Common myeloid progenitor, CD34-positive (primary cell): ENCODE measurements around the gene UBR4.

Experiments used
- CTCF ChIA-PET: fragments of 350-600 bp; sonication (Branson Sonifier 250); formaldehyde crosslinking; loops from one replicate; lab custom pipeline; 2021; ENCODE audit warnings: antibody characterized with exemption; lab: Charles Lee
- POLR2A ChIA-PET: fragments of 350-600 bp; sonication (Branson Sonifier 250); formaldehyde crosslinking; loops from one replicate; lab custom pipeline; 2021; ENCODE audit warnings: antibody characterized with exemption; lab: Charles Lee
- DNase-seq, 3 donors: peaks; one replicate each; pipeline versions ENCODE4 v3.0.0 to v3.0.0-alpha.2; 2013
- H3K27ac ChIP-seq, 2 experiments: 1 replicate in 1 of 2; 2 replicates in 1 of 2; pipeline ENCODE4 v1.7.0; 2013; ENCODE audit warnings: inconsistent platforms in 2 of 2, low read length in 2 of 2, mild to moderate bottlenecking in 2 of 2, low read depth in 1 of 2, moderate library complexity in 1 of 2; ENCODE audit not compliant: severe bottlenecking in 2 of 2, insufficient read depth in 1 of 2, poor library complexity in 1 of 2
- H3K27me3 ChIP-seq, 5 experiments: replicated peaks in 2 of 5; 1 replicate in 3 of 5; 2 replicates in 2 of 5; pipeline versions ENCODE4 v1.6.1 to v1.7.0; 2013; ENCODE audit warnings: low read length in 4 of 5, mild to moderate bottlenecking in 2 of 5, moderate library complexity in 2 of 5, inconsistent platforms in 1 of 5; ENCODE audit not compliant: insufficient read depth in 5 of 5, control insufficient read depth in 4 of 5
- H3K36me3 ChIP-seq, 4 experiments: 1 replicate in 2 of 4; 2 replicates in 2 of 4; pipeline versions ENCODE4 v1.6.1 to v1.7.0; 2013; ENCODE audit warnings: low read length in 3 of 4, control low read depth in 1 of 4, mild to moderate bottlenecking in 1 of 4; ENCODE audit not compliant: control insufficient read depth in 4 of 4, insufficient read depth in 4 of 4
- H3K4me1 ChIP-seq, 4 experiments: 1 replicate in 3 of 4; 2 replicates in 1 of 4; pipeline versions ENCODE4 v1.6.1 to v1.7.1; 2013; ENCODE audit warnings: low read length in 3 of 4, mild to moderate bottlenecking in 3 of 4, control low read depth in 1 of 4, inconsistent platforms in 1 of 4, moderate library complexity in 1 of 4; ENCODE audit not compliant: control insufficient read depth in 4 of 4, insufficient read depth in 4 of 4; ENCODE audit errors: control extremely low read depth in 1 of 4
- H3K4me3 ChIP-seq, 7 experiments: 1 replicate in 4 of 7; 2 replicates in 3 of 7; pipeline versions ENCODE4 v1.5.1 to v1.7.0; 2013; ENCODE audit warnings: mild to moderate bottlenecking in 7 of 7, low read length in 6 of 7, moderate library complexity in 6 of 7, inconsistent platforms in 2 of 7, low read depth in 2 of 7, control low read depth in 1 of 7; ENCODE audit not compliant: insufficient read depth in 4 of 7, control insufficient read depth in 1 of 7; ENCODE audit errors: extremely low read depth in 1 of 7
- H3K9me3 ChIP-seq, 5 experiments: 1 replicate in 4 of 5; 2 replicates in 1 of 5; pipeline versions ENCODE4 v1.6.1 to v1.7.1; 2013; ENCODE audit warnings: low read length in 4 of 5, mild to moderate bottlenecking in 2 of 5, inconsistent platforms in 1 of 5, low read depth in 1 of 5, moderate library complexity in 1 of 5; ENCODE audit not compliant: control insufficient read depth in 4 of 5, insufficient read depth in 2 of 5; ENCODE audit errors: control extremely low read depth in 1 of 5
- WGBS: methylation state at CpG from one replicate; pipeline ENCODE4 v1.1.5; 2013; ENCODE audit not compliant: insufficient coverage; 5-methylcytosine and 5-hydroxymethylcytosine counted together

The UBR4 gene

DNA sequence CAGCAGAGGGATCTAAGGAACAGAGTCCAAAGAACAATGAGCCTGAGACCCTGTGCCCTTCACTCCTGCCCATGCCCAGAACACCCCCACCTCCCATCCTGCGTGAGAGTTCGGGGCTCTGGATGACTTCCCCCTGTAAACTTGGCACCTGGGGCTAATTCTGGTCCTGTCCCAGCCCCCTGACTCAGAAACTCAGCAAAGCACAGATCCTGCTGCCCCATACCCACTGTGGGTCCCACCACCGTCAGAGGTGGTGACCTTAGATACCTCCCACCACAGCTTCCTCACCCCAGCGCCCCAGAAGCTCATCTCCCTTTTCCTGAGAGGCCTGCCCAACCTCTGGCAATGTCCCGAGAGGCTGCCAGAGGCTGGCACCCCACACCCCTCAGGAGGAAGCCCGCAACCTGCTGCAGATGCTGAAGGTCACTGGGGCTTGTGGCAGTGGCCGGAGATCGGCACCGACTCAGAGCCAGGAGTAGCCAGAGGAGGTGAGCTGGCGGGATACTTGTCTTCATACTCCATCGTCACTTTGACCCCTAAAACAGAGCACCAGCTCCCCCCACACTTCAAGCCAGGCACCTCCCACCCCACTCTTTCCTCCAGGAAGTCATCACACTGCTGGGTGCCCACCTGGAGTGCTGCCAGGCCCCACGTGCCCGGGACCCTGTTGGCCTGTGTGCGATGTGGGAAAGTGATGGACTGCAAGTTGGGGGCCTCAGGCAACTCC, 142.0 kb downstream of the UBR4 start:
- Histone ChIP-seq H3K9me3 (no peaks in the 10 kb centered on the region), H3K36me3 (peaks cover 0 to 6% (median 3%) of the 10 kb centered on the region in 4 experiments), H3K4me1 (peaks cover 0 to 5% (median 2%) of the 10 kb centered on the region in 4 experiments), H3K27ac (no peak overlapping the region), H3K27me3 (peaks cover 0 to 4% (median 0%) of the 10 kb centered on the region in 5 experiments), H3K4me3 (no peak overlapping the region)
- DNase-seq, result no peak
- WGBS, result 73% methylated on average over 11 of the region's 14 CpGs
- POLR2A ChIA-PET, result interaction anchor here (0.6 kb wide), 1 partner anchor 120 kb away, joined by 6 read pairs; no protein-coding TSS in a partner anchor
- CTCF ChIA-PET, result interaction anchor here (1.3 to 1.5 kb wide), 2 partner anchors 156 to 159 kb away, joined by 3 to 4 read pairs; no protein-coding TSS in a partner anchor

DNA sequence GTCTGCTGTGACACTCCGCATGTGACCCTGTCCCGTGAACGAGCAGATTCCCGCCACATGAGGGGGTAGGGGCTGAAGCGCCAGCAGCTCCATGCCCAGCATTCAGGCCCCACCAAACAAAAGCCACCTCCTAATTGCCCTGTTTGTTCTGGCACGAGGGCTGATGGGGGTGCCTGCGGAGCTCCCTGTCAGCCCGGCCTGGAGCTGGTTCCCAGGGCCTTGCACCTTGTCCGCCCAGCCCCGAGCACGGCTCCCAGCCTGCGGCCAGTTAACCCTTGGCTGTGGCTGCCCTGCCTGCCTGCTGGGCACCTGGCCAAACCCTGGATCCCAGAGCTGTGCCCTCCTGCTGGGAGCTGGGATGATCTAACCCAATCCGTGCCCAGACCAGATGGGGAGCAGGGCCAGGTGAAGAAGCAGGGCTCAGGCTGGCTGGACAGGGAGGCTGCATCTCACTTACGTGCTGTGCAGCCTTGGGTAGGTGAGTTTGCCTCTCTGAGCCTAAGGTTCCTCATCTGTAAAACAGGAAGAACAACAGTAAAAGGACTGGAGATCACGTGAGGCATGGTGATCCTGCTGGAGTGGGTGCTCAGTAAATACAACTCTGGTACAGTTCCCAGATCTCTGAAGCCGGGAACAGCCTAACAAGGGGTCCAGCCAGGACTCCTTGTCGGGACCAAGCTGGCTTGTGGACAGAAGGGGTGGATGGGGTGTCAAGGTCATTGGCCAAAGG, 142.7 kb downstream of the UBR4 start:
- Histone ChIP-seq H3K36me3 (no peaks in the 10 kb centered on the region), H3K4me1 (peaks cover 0 to 5% (median 2%) of the 10 kb centered on the region in 4 experiments), H3K4me3 (no peak overlapping the region), H3K9me3 (no peaks in the 10 kb centered on the region), H3K27ac (no peak overlapping the region), H3K27me3 (peaks cover 0 to 4% (median 0%) of the 10 kb centered on the region in 5 experiments)
- CTCF ChIA-PET, result interaction anchor here (1.3 kb wide), 1 partner anchor 159 kb away, joined by 4 read pairs; no protein-coding TSS in a partner anchor
- 67% methylated on average over 13 of the region's 17 CpGs for WGBS
- POLR2A ChIA-PET, result interaction anchor here (0.6 kb wide), 1 partner anchor 120 kb away, joined by 6 read pairs; no protein-coding TSS in a partner anchor
- no peak for DNase-seq

GRCh38 chr1:19066874-19067181, 143.2 kb downstream of the UBR4 start:
- ChIA-PET POLR2A (no interaction called here), CTCF (no interaction called here)
- Histone ChIP-seq H3K4me1 (peaks cover 0 to 5% (median 2%) of the 10 kb centered on the region in 4 experiments), H3K9me3 (no peaks in the 10 kb centered on the region), H3K4me3 (no peak overlapping the region), H3K36me3 (no peaks in the 10 kb centered on the region), H3K27me3 (peaks cover 0 to 4% (median 0%) of the 10 kb centered on the region in 5 experiments), H3K27ac (no peak overlapping the region)
- DNase-seq, result no peak
- 87% methylated on average over 10 of the region's 10 CpGs for WGBS

GRCh38 chr1:19066248-19066873, 143.7 kb downstream of the UBR4 start:
- Histone ChIP-seq H3K36me3 (no peaks in the 10 kb centered on the region), H3K27ac (no peak overlapping the region), H3K9me3 (no peaks in the 10 kb centered on the region), H3K4me1 (peaks cover 0 to 5% (median 2%) of the 10 kb centered on the region in 4 experiments), H3K4me3 (no peak overlapping the region), H3K27me3 (peaks cover 0 to 4% (median 0%) of the 10 kb centered on the region in 5 experiments)
- CTCF ChIA-PET, result no interaction called here
- DNase-seq, result no peak
- WGBS, result 93% methylated on average over 11 of the region's 14 CpGs
- POLR2A ChIA-PET, result no interaction called here

- H3K4me1 ChIP-seq, result peaks cover 0 to 5% (median under 1%) of the 10 kb centered on the region in 4 experiments
- H3K27me3 ChIP-seq, result peaks cover 0 to 4% (median 0%) of the 10 kb centered on the region in 5 experiments
- CTCF ChIA-PET, result no interaction called here
- no peak for DNase-seq
- 94% methylated on average over 11 of the region's 16 CpGs for WGBS
- H3K36me3 ChIP-seq, result no peaks in the 10 kb centered on the region
- H3K9me3 ChIP-seq, result no peaks in the 10 kb centered on the region
- POLR2A ChIA-PET, result no interaction called here
- no peak overlapping the region for H3K4me3 ChIP-seq
- H3K27ac ChIP-seq, result no peak overlapping the region
These were observed 144.4 kb downstream of the UBR4 start for GRCh38 chr1:19065526-19066247.

DNA sequence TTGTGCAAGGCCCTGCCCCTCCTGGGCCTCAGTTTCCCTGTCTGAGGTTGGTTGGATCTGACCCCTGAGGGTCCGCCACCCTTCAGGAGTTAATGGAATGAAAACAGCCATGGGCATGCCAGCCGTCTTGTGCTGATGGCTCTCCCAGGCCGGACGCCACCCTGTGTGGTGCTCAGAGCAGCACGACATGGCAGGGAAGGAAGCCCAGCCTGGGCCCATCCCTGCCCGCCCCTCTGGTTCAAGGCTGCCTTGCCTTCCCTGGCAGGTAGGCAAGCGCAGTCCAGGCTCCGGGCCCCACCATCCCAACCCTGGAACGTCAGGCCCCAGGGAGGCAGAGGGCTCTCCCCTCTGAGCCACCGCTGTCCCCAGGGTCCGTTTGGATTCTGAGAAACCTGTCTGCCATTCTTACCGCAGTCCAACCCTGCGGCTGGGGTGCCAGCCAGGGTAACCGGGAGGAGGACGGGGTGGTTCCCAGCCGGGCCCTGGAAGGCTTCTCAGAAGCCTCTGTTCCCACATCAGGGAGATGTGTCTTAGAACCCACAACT, 145.1 kb downstream of the UBR4 start:
- H3K4me1 ChIP-seq, result peaks cover 0 to 5% (median 0%) of the 10 kb centered on the region in 4 experiments
- CTCF ChIA-PET, result no interaction called here

More for the DNA sequence above, 145.1 kb downstream of the UBR4 start:
- POLR2A ChIA-PET, result no interaction called here
- Histone ChIP-seq H3K27me3 (peaks cover 0 to 4% (median 0%) of the 10 kb centered on the region in 5 experiments), H3K36me3 (no peaks in the 10 kb centered on the region), H3K9me3 (no peaks in the 10 kb centered on the region), H3K4me3 (no peak overlapping the region), H3K27ac (no peak overlapping the region)
- WGBS, result 97% methylated on average over 13 of the region's 16 CpGs
- no peak for DNase-seq
